Activated CD4-positive, alpha-beta memory T cell treated with anti-CD3 and anti-CD28 coated beads for 36 hours (primary cell): Measurements from ENCODE around the gene TRMT1. TPM values are rescaled to one million over a fixed set of nuclear protein-coding genes. Genes with fewer than 3 reads are reported as not detected.

ENCODE experiments used
- CTCF ChIA-PET: fragments of 350-600 bp; sonication (Branson Sonifier 250); formaldehyde crosslinking; loops from one replicate; lab custom pipeline; 2021; ENCODE audit warnings: antibody characterized with exemption, inconsistent platforms; lab: Charles Lee
- POLR2A ChIA-PET: fragments of 350-600 bp; sonication (Branson Sonifier 250); formaldehyde crosslinking; loops from one replicate; lab custom pipeline; 2021; ENCODE audit warnings: antibody characterized with exemption; lab: Charles Lee
- DNase-seq: peaks from one replicate; pipeline ENCODE4 v3.0.0-alpha.2; 2020
- H3K27ac Mint-ChIP-seq: one replicate; pipeline ENCODE4 v1.8.0; 2021; ENCODE audit warnings: mixed read lengths
- H3K27me3 Mint-ChIP-seq: one replicate; pipeline ENCODE4 v1.8.0; 2021; ENCODE audit warnings: mixed read lengths
- H3K36me3 Mint-ChIP-seq: one replicate; pipeline ENCODE4 v1.8.0; 2021; ENCODE audit warnings: mixed read lengths
- H3K4me1 Mint-ChIP-seq: one replicate; pipeline ENCODE4 v1.8.0; 2021; ENCODE audit warnings: low read depth, mixed read lengths
- H3K4me3 Mint-ChIP-seq: one replicate; pipeline ENCODE4 v1.8.0; 2021; ENCODE audit warnings: mild to moderate bottlenecking, mixed read lengths
- H3K9me3 Mint-ChIP-seq: one replicate; pipeline ENCODE4 v1.8.0; 2021; ENCODE audit warnings: mixed read lengths
- intact Hi-C: fragments of 100-400 bp; cut with micrococcal nuclease; formaldehyde crosslinking; loops from one replicate; pipeline ENCODE4 v1.15.1; 2023
- total RNA-seq, 2 experiments: library from RNA; stranded (reverse); gene quantifications; one replicate each; pipeline ENCODE4 v1.2.3, GENCODE V29; 2021

TRMT1 gene
- total RNA-seq, 2 experiments from 2014 or later, result 59.2 to 61.3 TPM

- ChIA-PET CTCF (interaction anchor here (0.7 to 8.1 kb wide), 36 partner anchors 9 to 496 kb away, joined by 3 to 182 read pairs (median 5); partner anchors contain the start of genes DAND5 and GCDH), POLR2A (interaction anchor here (2.0 kb wide), 1 partner anchor 115 kb away, joined by 8 read pairs; no protein-coding TSS in a partner anchor)
- DNase-seq, result peak; percentile 89
- Mint-ChIP-seq H3K36me3 (no peaks in the 10 kb centered on the region), H3K27ac (no peak overlapping the region), H3K4me1 (peaks cover 24% of the 10 kb centered on the region), H3K27me3 (peaks cover 20% of the 10 kb centered on the region), H3K4me3 (no peak overlapping the region), H3K9me3 (no peaks in the 10 kb centered on the region)
- intact Hi-C loops, result loop anchor here (1.0 to 5.0 kb wide), 3 partner anchors 33 to 115 kb away; no protein-coding TSS in a partner anchor
These were observed 23.0 kb downstream of the TRMT1 start for GRCh38 chr19:13093407-13094105.

GRCh38 chr19:13092606-13093235 is 23.8 kb downstream of the TRMT1 start:
- intact Hi-C loops, result loop anchor here (1.0 to 5.0 kb wide), 3 partner anchors 32 to 114 kb away; no protein-coding TSS in a partner anchor
- POLR2A ChIA-PET, result no interaction called here
- DNase-seq, result no peak
- H3K4me1 Mint-ChIP-seq, result peaks cover 19% of the 10 kb centered on the region
- H3K36me3 Mint-ChIP-seq, result no peaks in the 10 kb centered on the region
- H3K27me3 Mint-ChIP-seq, result peaks cover 17% of the 10 kb centered on the region
- no peak overlapping the region for H3K27ac Mint-ChIP-seq
- CTCF ChIA-PET, result interaction anchor here (1.0 to 8.1 kb wide), 7 partner anchors 12 to 138 kb away, joined by 3 to 182 read pairs (median 12); partner anchors contain the start of gene DAND5
- no peaks in the 10 kb centered on the region for H3K9me3 Mint-ChIP-seq
- no peak overlapping the region for H3K4me3 Mint-ChIP-seq

- ChIA-PET CTCF (interaction anchor here (3.9 to 8.1 kb wide), 3 partner anchors 32 to 125 kb away, joined by 24 to 182 read pairs (median 107); partner anchors contain the start of gene DAND5), POLR2A (no interaction called here)
- Mint-ChIP-seq H3K36me3 (no peaks in the 10 kb centered on the region), H3K27me3 (peaks cover 15% of the 10 kb centered on the region), H3K9me3 (no peaks in the 10 kb centered on the region), H3K4me3 (no peak overlapping the region), H3K4me1 (peaks cover 17% of the 10 kb centered on the region), H3K27ac (no peak overlapping the region)
- DNase-seq, result no peak
- intact Hi-C loops, result loop anchor here (2.0 to 5.0 kb wide), 2 partner anchors 31 to 60 kb away; no protein-coding TSS in a partner anchor
These were observed 24.4 kb downstream of the TRMT1 start for GRCh38 chr19:13092158-13092543.

DNA sequence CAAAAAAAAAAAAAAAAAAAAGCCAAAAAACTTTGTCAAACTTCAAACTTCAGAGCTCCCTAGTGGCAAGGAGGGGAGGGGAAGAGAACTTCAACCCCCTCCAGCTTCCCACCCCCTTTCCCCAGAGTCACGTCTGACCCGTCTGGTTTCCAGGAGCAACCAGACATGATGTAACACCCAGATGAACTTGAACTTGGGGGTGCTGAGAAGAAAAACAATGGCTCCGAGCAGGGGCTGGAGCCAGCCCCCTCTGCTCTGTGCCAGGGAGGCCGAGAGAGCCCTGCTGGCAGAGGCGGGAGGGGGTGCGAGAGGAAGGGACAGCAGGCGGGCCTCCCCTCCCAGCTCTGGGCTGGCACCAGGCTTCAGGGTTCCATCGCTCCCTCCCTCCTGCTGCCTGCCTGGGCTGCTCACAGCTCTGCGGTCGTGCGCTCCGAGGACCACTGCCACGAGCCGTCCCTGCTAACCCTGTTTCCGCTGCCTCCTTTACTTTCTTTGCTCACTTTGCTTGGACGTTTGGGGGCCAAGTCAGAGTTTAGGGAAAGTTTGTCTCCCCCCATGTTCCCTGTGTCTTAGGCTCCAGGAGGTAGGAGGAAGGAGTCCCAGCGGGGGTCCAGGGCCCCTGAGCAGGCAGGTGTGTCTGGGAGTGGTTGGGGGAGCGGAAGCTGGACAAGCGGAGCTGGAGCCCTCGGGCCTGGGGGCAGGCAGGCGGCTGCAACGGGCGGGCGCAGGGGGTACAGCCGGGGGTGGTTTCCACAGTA is 25.0 kb downstream of the TRMT1 start:
- H3K4me1 Mint-ChIP-seq, result peaks cover 14% of the 10 kb centered on the region
- intact Hi-C loops, result loop anchor here (2.0 to 5.0 kb wide), 2 partner anchors 31 to 59 kb away; no protein-coding TSS in a partner anchor
- H3K27ac Mint-ChIP-seq, result no peak overlapping the region
- no peaks in the 10 kb centered on the region for H3K9me3 Mint-ChIP-seq
- H3K4me3 Mint-ChIP-seq, result no peak overlapping the region
- H3K27me3 Mint-ChIP-seq, result peaks cover 12% of the 10 kb centered on the region
- POLR2A ChIA-PET, result no interaction called here
- no peak for DNase-seq
- no peaks in the 10 kb centered on the region for H3K36me3 Mint-ChIP-seq
- CTCF ChIA-PET, result interaction anchor here (3.9 to 8.1 kb wide), 3 partner anchors 32 to 125 kb away, joined by 24 to 182 read pairs (median 107); partner anchors contain the start of gene DAND5

GRCh38 chr19:13090511-13091231 is 25.9 kb downstream of the TRMT1 start:
- H3K4me3 Mint-ChIP-seq, result no peak overlapping the region
- H3K27me3 Mint-ChIP-seq, result peaks cover 5% of the 10 kb centered on the region
- CTCF ChIA-PET, result interaction anchor here (1.1 to 8.1 kb wide), 4 partner anchors 31 to 124 kb away, joined by 5 to 182 read pairs (median 66); partner anchors contain the start of gene DAND5
- POLR2A ChIA-PET, result no interaction called here
- no peaks in the 10 kb centered on the region for H3K9me3 Mint-ChIP-seq
- no peaks in the 10 kb centered on the region for H3K36me3 Mint-ChIP-seq
- intact Hi-C loops, result loop anchor here (5.0 kb wide), 1 partner anchor 58 kb away; no protein-coding TSS in a partner anchor
- H3K27ac Mint-ChIP-seq, result no peak overlapping the region
- no peak for DNase-seq
- H3K4me1 Mint-ChIP-seq, result peaks cover 8% of the 10 kb centered on the region

DNA sequence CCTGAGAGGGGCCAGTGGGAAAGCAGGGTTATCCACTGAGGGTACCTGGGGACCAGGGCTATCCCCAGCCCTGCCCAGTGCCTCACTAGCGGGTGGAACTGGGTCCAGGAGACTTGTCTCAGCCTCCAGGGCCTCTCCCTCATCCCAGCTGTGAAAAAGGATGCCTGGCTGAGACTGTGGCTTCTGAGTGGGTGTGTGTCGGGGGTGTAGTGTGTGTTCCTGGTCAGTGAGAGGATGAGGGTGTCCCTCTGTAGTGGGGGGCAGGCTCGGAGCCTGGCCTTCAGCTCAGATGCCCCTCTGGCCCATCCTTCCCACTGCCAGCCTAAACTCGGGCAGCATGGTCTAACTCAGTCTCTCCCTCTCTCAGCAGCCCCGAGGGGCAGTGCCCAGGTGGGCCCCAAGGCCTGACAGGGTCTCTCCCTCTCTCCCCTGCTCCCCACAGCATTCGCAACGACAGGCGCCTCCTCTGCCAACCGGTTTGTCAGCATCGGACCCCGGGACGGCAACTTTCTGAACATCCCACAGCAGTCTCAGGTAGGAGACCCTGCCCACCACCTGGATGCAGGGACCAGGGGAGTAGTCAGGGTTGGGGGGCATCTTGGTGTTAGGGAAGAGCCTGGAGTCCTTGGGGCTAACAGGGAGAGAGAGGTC is 26.6 kb downstream of the TRMT1 start:
- DNase-seq, result no peak
- intact Hi-C loops, result loop anchor here (5.0 kb wide), 1 partner anchor 58 kb away; no protein-coding TSS in a partner anchor
- H3K4me3 Mint-ChIP-seq, result no peak overlapping the region
- ChIA-PET CTCF (interaction anchor here (1.1 to 8.1 kb wide), 4 partner anchors 30 to 123 kb away, joined by 5 to 182 read pairs (median 66); partner anchors contain the start of gene DAND5), POLR2A (no interaction called here)
- peaks cover 5% of the 10 kb centered on the region for H3K27me3 Mint-ChIP-seq
- H3K27ac Mint-ChIP-seq, result no peak overlapping the region
- peaks cover 6% of the 10 kb centered on the region for H3K4me1 Mint-ChIP-seq
- no peaks in the 10 kb centered on the region for H3K36me3 Mint-ChIP-seq
- no peaks in the 10 kb centered on the region for H3K9me3 Mint-ChIP-seq

GRCh38 chr19:13089139-13089856 is 27.2 kb downstream of the TRMT1 start:
- ChIA-PET POLR2A (no interaction called here), CTCF (interaction anchor here (1.1 to 8.1 kb wide), 4 partner anchors 29 to 122 kb away, joined by 5 to 182 read pairs (median 66); partner anchors contain the start of gene DAND5)
- H3K9me3 Mint-ChIP-seq, result no peaks in the 10 kb centered on the region
- no peak overlapping the region for H3K4me3 Mint-ChIP-seq
- H3K4me1 Mint-ChIP-seq, result no peaks in the 10 kb centered on the region
- H3K36me3 Mint-ChIP-seq, result no peaks in the 10 kb centered on the region
- peak; percentile 26 for DNase-seq
- intact Hi-C loops, result no loop called here
- H3K27ac Mint-ChIP-seq, result no peak overlapping the region
- no peaks in the 10 kb centered on the region for H3K27me3 Mint-ChIP-seq

DNA sequence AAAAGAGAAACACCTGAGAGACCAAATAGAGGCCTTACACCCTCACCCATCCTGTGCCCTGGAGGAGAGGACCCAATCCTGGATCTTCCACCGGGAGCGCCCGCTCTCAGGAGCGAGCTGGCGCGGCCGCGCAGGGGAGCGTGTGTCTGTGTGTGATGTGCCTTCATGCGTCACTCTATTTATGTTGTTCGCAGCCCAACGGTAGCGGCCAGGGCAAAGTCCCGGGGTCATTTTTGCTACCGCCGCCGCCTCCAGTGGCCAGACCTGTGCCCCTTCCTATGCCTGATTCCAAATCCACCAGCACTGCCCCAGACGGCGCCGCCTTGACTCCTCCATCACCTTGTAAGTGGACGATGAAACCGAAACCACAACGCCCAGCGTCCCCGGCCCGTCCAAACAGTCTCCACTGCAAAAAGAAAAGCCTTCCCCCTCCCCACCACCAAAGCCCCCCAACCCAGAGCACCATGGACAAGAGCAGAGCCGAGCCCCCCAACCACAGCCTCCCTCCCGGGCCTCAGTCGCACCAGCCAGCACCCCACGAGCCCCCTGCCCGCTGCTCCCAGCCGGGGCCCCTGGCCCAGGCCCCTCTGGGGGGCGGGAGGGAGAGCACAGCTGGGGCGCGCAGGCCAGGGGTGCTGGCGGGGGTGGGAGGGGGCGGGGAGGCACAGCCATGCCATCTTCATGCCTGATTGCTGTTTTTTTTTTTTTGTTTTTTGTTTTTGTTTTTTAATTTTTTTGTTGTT is 28.6 kb downstream of the TRMT1 start:
- H3K9me3 Mint-ChIP-seq, result no peaks in the 10 kb centered on the region
- no peak overlapping the region for H3K4me3 Mint-ChIP-seq
- ChIA-PET CTCF (interaction anchor here (1.3 to 2.3 kb wide), 2 partner anchors 110 to 122 kb away, joined by 8 to 9 read pairs; no protein-coding TSS in a partner anchor), POLR2A (no interaction called here)
- H3K36me3 Mint-ChIP-seq, result no peaks in the 10 kb centered on the region
- no peak for DNase-seq
- no peak overlapping the region for H3K27ac Mint-ChIP-seq
- H3K4me1 Mint-ChIP-seq, result no peaks in the 10 kb centered on the region
- no peaks in the 10 kb centered on the region for H3K27me3 Mint-ChIP-seq
- intact Hi-C loops, result no loop called here

DNA sequence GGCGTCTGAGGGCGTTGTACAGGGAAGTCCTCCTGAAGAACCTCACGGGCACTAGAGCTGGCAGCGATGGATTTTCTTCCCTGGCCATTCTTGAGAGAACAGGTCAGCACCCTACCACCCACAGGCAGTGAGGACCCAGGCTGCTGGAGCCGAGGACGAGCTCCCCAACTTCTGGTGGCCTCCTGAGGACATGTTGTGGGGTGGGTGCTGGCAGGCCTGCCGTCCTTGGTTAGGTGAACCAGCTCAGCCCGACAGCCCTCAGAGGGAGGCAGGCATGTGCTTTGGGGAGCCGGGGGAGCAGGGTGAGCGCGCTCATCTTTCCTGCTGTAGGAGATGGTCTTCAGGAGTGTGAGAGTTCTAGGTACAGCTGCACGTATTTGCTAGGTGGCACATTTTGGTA is 29.2 kb downstream of the TRMT1 start:
- no peak for DNase-seq
- Mint-ChIP-seq H3K4me1 (no peaks in the 10 kb centered on the region), H3K36me3 (no peaks in the 10 kb centered on the region), H3K9me3 (no peaks in the 10 kb centered on the region), H3K4me3 (no peak overlapping the region), H3K27ac (no peak overlapping the region), H3K27me3 (no peaks in the 10 kb centered on the region)
- intact Hi-C loops, result no loop called here
- CTCF ChIA-PET, result interaction anchor here (1.3 to 2.3 kb wide), 3 partner anchors 18 to 122 kb away, joined by 6 to 9 read pairs (median 8); no protein-coding TSS in a partner anchor
- POLR2A ChIA-PET, result no interaction called here
